ENCODE measurements around the gene CCDC187.

DNA sequence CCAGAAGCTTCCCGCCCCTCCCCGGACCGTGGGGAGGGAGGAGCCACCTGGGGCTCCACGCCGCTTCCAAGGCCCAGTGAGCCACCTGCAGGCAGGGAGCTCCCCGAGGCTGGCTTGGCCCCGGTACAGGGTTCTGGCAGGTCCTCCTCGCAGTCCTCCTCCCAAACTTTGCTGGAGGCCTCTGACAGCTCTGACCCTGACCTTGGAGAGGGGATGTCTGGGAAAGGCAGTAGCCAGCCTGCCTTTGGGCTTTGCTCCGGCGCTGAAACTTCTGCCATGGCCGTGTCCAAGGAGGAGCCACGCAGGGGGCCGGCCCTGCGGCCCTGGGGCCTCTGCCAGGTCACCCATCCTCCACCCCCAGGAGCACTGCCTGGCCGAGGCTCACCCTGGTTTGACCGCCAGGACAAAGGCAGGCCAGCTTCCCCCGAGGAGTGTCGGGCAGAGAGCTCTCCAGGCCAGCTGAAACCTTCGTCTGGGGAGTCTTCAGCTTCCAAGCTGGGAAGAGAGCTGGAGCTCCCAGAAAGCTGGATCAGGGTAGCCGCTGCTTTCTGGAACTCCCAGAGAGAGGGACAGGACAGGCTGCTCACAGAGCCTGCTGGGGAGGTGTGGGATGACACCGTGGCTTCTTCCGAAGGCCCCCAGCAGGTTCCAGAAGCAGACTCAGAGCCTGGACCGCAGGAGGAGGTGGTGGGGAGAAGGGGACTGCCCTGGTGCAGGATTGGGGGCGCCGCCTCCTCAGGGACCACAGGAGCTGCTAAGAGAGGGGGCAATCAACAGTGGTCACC lies 49.3 kb downstream of the CCDC187 start:
- no peak for TF ChIP-seq POLR2A (IDR thresholded peaks at IDR 0.05; ENCODE audit: control extremely low read depth in 1 of 2, low read depth in 2 of 2, low read length in 2 of 2)
- no peak for TF ChIP-seq TAF7 (optimal IDR thresholded peaks at IDR 0.05; ENCODE audit: borderline replicate concordance, low read depth, low read length)
- TF ChIP-seq, protein P1, sequence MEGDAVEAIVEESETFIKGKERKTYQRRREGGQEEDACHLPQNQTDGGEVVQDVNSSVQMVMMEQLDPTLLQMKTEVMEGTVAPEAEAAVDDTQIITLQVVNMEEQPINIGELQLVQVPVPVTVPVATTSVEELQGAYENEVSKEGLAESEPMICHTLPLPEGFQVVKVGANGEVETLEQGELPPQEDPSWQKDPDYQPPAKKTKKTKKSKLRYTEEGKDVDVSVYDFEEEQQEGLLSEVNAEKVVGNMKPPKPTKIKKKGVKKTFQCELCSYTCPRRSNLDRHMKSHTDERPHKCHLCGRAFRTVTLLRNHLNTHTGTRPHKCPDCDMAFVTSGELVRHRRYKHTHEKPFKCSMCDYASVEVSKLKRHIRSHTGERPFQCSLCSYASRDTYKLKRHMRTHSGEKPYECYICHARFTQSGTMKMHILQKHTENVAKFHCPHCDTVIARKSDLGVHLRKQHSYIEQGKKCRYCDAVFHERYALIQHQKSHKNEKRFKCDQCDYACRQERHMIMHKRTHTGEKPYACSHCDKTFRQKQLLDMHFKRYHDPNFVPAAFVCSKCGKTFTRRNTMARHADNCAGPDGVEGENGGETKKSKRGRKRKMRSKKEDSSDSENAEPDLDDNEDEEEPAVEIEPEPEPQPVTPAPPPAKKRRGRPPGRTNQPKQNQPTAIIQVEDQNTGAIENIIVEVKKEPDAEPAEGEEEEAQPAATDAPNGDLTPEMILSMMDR (IDR thresholded peaks at IDR 0.05; ENCODE audit: control extremely low read depth in 1 of 3, insufficient read depth in 1 of 3, low read depth in 1 of 3, low read length in 3 of 3) = no peak
- no peak for TF ChIP-seq TEAD4 (IDR thresholded peaks at IDR 0.05; ENCODE audit: low read depth, low read length)
- no peak for TF ChIP-seq CHD2 (IDR thresholded peaks at IDR 0.05; ENCODE audit: low read length)
- TF ChIP-seq EP300 (IDR thresholded peaks at IDR 0.05; ENCODE audit: borderline replicate concordance in 1 of 2, low read depth in 2 of 2, low read length in 2 of 2) = no peak
- TF ChIP-seq SIN3A (conservative IDR thresholded peaks at IDR 0.05 in 1 of 2, IDR thresholded peaks at IDR 0.05 in 1 of 2; ENCODE audit: low read depth in 1 of 2, low read length in 2 of 2) = no peak
